ENCODE results near the gene SPDYA.

Gene SPDYA

GRCh38 chr2:28824870-28825269, 14.2 kb downstream of the SPDYA start:
- DNase-seq (ENCODE audit: low spot score) = no peak

GRCh38 chr2:28828382-28828781, 17.7 kb downstream of the SPDYA start:
- DNase-seq (ENCODE audit: low spot score) = no peak

GRCh38 chr2:28833740-28834470, 23.3 kb downstream of the SPDYA start:
- DNase-seq (ENCODE audit: low spot score) = no peak

DNA sequence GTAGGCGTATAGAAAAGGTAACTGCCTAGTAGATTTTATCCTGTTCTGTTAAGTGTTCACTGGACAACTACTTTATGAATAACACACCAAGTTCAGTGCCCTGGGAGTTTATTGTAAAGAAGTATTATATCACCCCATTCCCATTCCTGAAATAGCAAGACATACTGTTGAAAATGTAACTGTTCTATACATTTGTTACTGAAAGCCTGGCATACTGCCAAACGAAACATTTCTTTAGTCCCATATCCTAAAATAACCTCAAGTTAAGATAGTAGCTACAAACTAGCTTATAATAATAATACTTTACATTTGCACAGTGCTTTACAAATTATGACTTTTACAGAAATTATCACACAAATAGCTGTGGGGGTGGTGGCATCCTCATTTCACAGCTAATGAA, 25.1 kb downstream of the SPDYA start:
- DNase-seq (ENCODE audit: low spot score) = no peak

- DNase-seq (ENCODE audit: low spot score) = no peak
Observed at GRCh38 chr2:28838971-28839370, 28.3 kb downstream of the SPDYA start.

GRCh38 chr2:28842042-28842441, 31.4 kb downstream of the SPDYA start:
- no peak for DNase-seq (ENCODE audit: low spot score)

- DNase-seq (ENCODE audit: low spot score) = no peak
Observed at GRCh38 chr2:28855193-28855592, 44.6 kb downstream of the SPDYA start.

- no peak for DNase-seq (ENCODE audit: low spot score)
Observed at GRCh38 chr2:28855977-28856376, 45.3 kb downstream of the SPDYA start.

GRCh38 chr2:28868611-28869010, 58.0 kb downstream of the SPDYA start:
- no peak for DNase-seq (ENCODE audit: low spot score)

DNA sequence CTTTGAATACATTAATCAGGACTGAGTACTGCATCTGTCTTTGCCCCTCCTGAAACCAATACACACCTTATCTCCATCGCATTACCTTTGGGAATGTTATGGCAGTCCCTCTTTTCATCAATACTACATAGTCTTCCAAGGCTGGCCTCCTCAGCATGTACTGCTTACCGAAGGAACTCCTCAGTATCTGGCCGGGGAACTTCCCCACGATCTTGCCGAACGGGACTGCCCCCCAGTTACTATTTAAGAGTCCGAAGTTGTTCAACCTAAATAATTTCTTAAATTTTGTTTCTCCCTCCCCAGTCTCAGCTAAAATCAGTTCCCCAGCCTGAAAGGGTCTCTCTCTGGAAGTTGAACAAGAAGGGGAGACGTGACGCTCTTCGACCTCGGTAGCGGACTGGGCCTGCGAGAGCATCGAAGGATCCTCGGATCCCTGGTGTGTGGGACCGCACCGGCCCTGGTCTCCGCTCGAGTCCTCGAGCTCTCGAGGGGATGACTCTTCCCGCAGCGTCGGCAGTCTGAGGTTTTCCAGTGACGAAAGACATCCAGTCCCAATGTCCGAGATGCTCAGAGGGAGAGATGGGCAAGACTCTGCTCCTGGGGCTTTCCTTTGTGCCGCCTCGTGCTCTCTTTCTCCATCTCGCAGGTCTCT, 59.0 kb downstream of the SPDYA start:
- peak; percentile 60 for DNase-seq (ENCODE audit: low spot score)

DNA sequence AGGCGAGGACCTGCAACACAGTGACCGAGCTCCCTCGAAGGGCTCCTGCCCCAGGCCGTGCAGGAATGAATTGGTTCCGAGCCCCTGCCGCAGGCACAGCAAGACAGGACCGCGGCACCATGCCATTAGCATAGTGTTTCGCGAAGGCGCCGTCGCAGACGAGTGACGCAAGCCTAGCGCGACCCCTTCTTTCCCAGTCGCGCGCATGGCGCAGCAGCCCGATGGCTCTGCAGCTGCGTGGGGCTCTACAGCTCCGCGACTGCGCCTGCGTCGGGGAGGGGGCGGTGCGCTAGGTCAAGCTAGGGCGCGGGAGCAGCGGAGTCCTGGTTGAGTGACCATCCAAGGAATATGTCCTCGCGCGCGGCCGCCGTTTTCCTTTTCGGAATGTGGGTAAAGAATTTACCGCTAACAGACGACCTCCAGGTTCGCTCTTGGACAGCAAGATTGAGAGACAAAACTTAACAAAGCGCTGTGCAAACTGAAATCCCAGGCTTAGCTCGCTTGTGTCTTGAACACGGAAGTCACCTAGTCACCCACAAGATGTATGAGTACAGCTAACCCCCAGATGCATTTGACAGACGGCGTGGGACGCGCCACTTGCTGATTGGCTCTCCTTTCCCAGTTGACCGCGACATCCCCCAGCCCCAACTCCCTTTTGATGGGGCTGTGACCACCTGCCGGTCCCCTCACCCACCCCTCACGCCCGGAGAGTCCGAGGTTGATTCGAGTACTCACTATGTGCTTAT, 59.7 kb downstream of the SPDYA start, which contains the start of gene TRMT61B:
Gene TRMT61B, minus strand, starts transcription at position 164 of the 746 bp plus-strand sequence. Its CDS starts 32 bp downstream, at position 132.
- peak; percentile 100 for DNase-seq (ENCODE audit: low spot score)

DNA sequence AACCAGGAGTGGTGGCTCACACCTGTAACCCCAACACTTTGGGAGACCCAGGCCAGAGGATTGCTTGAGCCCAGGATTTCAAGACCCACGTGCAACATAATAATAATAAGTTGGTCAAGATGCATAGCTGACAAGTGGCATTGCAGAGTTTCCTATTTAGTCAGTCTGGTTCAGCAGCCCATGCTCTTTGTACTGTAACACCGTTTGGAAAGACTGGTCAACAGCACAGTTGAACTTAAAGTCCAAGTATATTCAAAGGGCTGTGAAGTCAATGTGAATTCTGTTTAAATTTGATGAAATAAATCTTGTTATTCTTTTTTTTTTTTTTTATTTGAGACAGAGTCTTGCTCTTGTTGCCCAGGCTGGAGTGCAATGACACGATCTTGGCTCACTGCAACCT, 61.0 kb downstream of the SPDYA start:
- DNase-seq (ENCODE audit: low spot score) = no peak

DNA sequence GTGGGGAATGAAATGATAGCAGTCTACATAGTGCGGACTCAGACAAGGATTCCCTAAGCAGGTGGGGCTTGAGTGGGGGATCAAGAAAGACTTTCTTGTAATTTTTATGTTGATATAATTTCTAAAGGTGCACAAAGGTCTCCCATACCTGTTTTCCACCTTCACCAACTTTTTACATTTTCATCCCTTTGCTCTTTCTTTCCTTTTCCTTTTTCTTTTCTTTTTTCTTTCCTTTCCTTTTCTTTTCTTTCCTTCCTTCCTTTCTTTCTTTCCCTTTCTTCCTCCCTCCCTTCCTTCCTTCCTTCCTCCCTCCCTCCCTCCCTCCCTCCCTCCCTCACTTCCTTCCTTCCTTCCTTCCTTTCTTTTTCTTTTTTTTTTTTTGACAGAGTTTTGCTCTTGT, 69.6 kb downstream of the SPDYA start:
- DNase-seq (ENCODE audit: low spot score) = no peak

DNA sequence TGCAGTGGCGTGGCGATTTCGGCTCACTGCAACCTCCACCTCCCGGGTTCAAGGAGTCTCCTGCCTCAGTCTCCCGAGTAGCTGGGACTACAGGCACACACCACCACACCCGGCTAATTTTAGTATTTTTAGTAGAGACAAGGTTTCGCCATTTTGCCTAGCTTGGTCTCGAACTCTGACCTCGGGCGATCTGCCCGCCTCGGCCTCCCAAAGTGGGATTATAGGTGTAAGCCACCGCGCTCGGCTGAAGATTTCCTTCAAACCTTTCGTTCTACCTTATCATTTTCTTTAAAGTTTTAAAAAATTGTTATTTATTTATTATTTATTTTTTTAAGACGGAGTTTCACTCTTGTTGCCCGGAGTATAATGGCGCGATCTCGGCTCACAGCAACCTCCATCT, 82.9 kb downstream of the SPDYA start:
- no peak for DNase-seq (ENCODE audit: low spot score)

DNA sequence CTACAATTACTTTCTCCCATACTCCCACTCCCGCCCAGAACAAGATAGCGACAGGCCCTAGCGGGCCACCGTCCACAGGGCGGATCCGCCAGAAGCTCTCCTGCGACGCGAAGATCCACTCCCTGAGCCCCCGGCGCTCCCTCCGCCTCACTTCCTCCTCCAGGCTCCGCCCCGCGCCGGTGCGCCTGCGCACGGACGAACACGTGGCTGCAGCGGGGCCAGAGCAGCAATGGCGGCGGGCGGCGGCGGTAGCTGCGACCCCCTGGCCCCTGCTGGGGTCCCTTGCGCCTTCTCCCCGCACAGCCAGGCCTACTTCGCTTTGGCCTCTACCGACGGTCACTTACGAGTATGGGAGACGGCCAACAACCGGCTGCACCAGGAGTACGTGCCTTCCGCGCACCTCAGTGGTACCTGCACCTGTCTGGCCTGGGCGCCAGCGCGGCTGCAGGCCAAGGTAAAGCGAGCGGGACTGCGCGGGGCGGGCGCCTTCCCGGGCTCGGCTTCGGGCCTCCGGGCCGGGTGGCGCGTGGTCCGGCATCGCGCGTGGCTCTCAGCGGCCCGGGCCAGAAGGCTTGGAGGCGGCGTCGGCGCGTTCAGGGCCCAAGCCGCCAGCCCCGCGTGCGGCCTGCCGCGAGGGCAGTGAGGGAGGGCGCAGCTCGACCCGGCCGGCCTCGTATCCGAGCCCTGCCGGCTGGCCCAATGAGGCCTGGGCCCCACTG, 84.0 kb downstream of the SPDYA start, which contains the start of gene WDR43:
Gene WDR43, plus strand, starts transcription at position 198 of the 719 bp plus-strand sequence. Its CDS starts 32 bp downstream, at position 230.
- peak; percentile 99 for DNase-seq (ENCODE audit: low spot score)

DNA sequence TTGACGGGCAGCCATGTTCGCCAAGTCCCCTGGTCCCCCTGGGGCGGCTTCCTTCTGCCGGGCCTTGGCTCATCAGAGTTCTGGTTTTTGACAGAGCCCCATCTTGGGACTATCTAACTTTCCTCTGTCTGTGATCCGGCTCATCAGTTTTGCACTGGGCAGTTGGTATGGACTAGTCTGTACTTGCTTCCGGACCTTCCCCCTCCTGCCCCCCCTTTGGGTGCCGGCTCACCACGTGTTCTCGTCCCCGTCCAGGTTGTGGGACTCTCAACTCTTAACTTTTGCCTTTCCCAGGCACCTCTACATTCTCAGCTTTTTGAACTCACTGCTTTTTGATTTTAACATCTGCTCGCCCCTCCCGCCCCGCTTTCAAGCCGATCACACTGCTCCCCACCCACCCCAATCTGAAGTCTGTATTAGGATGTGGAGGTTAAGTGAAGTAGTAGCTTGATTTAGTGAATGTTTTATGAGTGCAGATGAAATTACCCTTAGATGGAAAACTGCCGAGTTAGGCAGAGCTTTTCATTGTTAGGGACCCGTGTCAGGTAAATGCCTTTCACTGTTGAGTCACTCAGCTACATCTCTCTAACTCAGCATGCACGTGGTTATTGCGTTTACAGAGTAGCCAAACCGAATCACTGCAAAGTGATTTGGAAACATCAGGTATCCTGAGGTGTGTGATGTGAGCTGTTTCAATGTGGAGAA, 84.7 kb downstream of the SPDYA start:
- peak; percentile 45 for DNase-seq (ENCODE audit: low spot score)

- peak; percentile 63 for DNase-seq (ENCODE audit: low spot score)
Observed at GRCh38 chr2:28896906-28897305, 86.3 kb downstream of the SPDYA start.

- no peak for DNase-seq (ENCODE audit: low spot score)
Observed at GRCh38 chr2:28898048-28898447, 87.4 kb downstream of the SPDYA start.
